HepG2 (cell line): ENCODE data around the gene ANKRD13D. TPM values are rescaled to one million over a fixed set of nuclear protein-coding genes. Genes with fewer than 3 reads are reported as not detected.

ENCODE experiments used
- HOXD1 ChIP-seq: sonication (generic); formaldehyde crosslinking; IDR thresholded peaks from 2 replicates; pipeline ENCODE4 v1.5.0; 2020; ENCODE audit warnings: missing genetic modification reagents
- KDM5A ChIP-seq: fragments of 200-600 bp; sonication (generic); IDR thresholded peaks from 2 replicates; pipeline ENCODE4 v1.7.0; 2018; ENCODE audit warnings: antibody characterized with exemption, mild to moderate bottlenecking, low read length, borderline replicate concordance
- SRF ChIP-seq: IDR thresholded peaks from 2 replicates; pipeline ENCODE4 v1.6.1; 2011; ENCODE audit warnings: mild to moderate bottlenecking, low read depth, low read length, moderate library complexity
- ZNF224 ChIP-seq: sonication (generic); formaldehyde crosslinking; IDR thresholded peaks from 2 replicates; pipeline ENCODE4 v1.5.0; 2020; ENCODE audit warnings: mild to moderate bottlenecking, missing genetic modification reagents
- ZNF335 ChIP-seq: sonication (generic); formaldehyde crosslinking; IDR thresholded peaks from 2 replicates; pipeline ENCODE4 v1.4.0; 2020; ENCODE audit warnings: missing genetic modification reagents
- ZNF431 ChIP-seq: sonication (generic); formaldehyde crosslinking; IDR thresholded peaks from 2 replicates; pipeline ENCODE4 v1.9.0; 2022; ENCODE audit warnings: missing genetic modification reagents, low read depth, mild to moderate bottlenecking, borderline replicate concordance
- ZNF619 ChIP-seq: sonication (generic); formaldehyde crosslinking; IDR thresholded peaks from 2 replicates; pipeline ENCODE4 v1.4.0; 2020; ENCODE audit warnings: mild to moderate bottlenecking, missing genetic modification reagents
- ZNF749 ChIP-seq: sonication (generic); formaldehyde crosslinking; IDR thresholded peaks from 2 replicates; pipeline ENCODE4 v1.8.0; 2022; ENCODE audit warnings: mild to moderate bottlenecking, missing genetic modification reagents, moderate library complexity, borderline replicate concordance
- ZNF781 ChIP-seq: sonication (generic); formaldehyde crosslinking; IDR thresholded peaks from 2 replicates; pipeline ENCODE4 v1.5.1; 2020; ENCODE audit warnings: borderline replicate concordance, mild to moderate bottlenecking, missing genetic modification reagents; ENCODE audit errors: not compliant biosample characterization
- ZNF83 ChIP-seq: sonication (generic); formaldehyde crosslinking; IDR thresholded peaks from 2 replicates; pipeline ENCODE4 v1.4.0; 2020; ENCODE audit warnings: missing genetic modification reagents, mild to moderate bottlenecking, borderline replicate concordance
- ZSCAN31 ChIP-seq: sonication (generic); formaldehyde crosslinking; IDR thresholded peaks from 2 replicates; pipeline ENCODE4 v1.5.0; 2020; ENCODE audit warnings: low read depth, mild to moderate bottlenecking, missing genetic modification reagents
- polyA plus RNA-seq, 8 experiments: library from polyadenylated mRNA; depleted of rRNA in 3 of 8; stranded (reverse) in 7 of 8; unstranded in 1 of 8; fragments of >200 nt; fragmentation: Illumina TruSeq in 4 of 8; extraction: Trizol in 4 of 8; gene quantifications; 2 replicates each; pipeline versions ENCODE4 v1.2.1 to v1.2.3, GENCODE V29; 2011 to 2016; ENCODE audit warnings: low read depth in 4 of 8, missing spikeins in 1 of 8, mixed read lengths in 1 of 8; ENCODE audit not compliant: insufficient read depth in 1 of 8
- total RNA-seq, 5 experiments: library from RNA; depleted of rRNA; stranded (reverse); fragments of >200 nt; fragmentation: Illumina TruSeq; extraction: Trizol; gene quantifications; 2 replicates each; pipeline ENCODE4 v1.2.3, GENCODE V29; 2016; ENCODE audit warnings: low read depth in 1 of 5
- TF ChIP-seq, protein P1 (sequence below), 2 experiments: IDR thresholded peaks; 2 replicates each; pipeline ENCODE4 v1.6.1; 2011 to 2012; ENCODE audit warnings: low read length in 2 of 2, borderline replicate concordance in 1 of 2, low read depth in 1 of 2, mild to moderate bottlenecking in 1 of 2, moderate library complexity in 1 of 2
- TF ChIP-seq, protein P2 (sequence below): sonication (generic); formaldehyde crosslinking; IDR thresholded peaks from 2 replicates; pipeline ENCODE4 v1.5.0; 2020; ENCODE audit warnings: mild to moderate bottlenecking, missing genetic modification reagents, borderline replicate concordance
- TF ChIP-seq, protein P3 (sequence below): sonication (generic); formaldehyde crosslinking; IDR thresholded peaks from 2 replicates; pipeline ENCODE4 v1.4.0; 2020; ENCODE audit warnings: missing genetic modification reagents
- TF ChIP-seq, protein P4 (sequence below): sonication (generic); formaldehyde crosslinking; IDR thresholded peaks from 2 replicates; pipeline ENCODE4 v1.4.0; 2020; ENCODE audit warnings: mild to moderate bottlenecking, missing genetic modification reagents
- TF ChIP-seq, protein P5 (sequence below): sonication (generic); formaldehyde crosslinking; IDR thresholded peaks from 2 replicates; pipeline ENCODE4 v1.4.0; 2020; ENCODE audit warnings: missing genetic modification reagents
- TF ChIP-seq, protein P6 (sequence below): sonication (generic); formaldehyde crosslinking; IDR thresholded peaks from 2 replicates; pipeline ENCODE4 v1.5.1; 2020; ENCODE audit warnings: missing genetic modification reagents, mild to moderate bottlenecking, borderline replicate concordance

ANKRD13D gene
- total and polyA plus RNA-seq, 2 of the 13 experiments (the other 11 are each of a cell fraction or from before 2014, with no cell fraction given), result 18.6 to 27.3 TPM

DNA sequence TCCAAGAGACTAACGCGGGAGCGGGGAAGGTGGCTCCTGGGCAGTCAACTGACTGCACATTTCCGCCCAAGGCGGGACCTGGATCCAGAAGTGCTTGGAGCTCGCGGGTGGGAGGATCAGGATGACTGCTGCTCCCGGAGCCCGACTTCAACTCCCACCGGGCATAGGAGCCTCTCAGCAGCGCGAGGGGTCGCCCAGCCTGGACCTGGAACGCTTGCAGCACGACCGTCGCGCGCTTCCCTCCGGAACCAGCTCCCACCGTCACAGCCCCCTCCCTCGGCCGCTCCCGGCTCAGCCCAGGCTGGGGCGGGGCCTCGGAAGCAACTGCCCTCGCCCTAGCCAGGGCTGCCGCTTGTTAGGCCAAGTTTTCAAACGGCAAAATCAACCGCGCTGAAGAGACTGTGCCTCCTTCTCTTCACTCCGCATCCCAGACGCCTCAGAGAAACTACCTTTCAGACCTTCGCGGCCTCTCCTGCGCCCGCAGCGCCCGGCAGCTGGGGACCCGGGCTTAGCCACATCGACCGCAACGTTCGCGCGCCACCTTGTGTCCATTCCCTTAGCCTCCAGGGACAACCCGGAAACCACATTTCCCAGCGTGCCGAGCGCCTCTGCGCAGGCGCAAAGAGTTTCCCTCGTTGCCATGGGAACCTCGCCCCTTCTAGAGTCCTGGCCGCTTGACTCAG lies 28.2 kb downstream of the ANKRD13D start (continued):
- peak; percentile 81 for TF ChIP-seq ZSCAN31 (CRISPR knock-in tag)
- TF ChIP-seq, protein P1, sequence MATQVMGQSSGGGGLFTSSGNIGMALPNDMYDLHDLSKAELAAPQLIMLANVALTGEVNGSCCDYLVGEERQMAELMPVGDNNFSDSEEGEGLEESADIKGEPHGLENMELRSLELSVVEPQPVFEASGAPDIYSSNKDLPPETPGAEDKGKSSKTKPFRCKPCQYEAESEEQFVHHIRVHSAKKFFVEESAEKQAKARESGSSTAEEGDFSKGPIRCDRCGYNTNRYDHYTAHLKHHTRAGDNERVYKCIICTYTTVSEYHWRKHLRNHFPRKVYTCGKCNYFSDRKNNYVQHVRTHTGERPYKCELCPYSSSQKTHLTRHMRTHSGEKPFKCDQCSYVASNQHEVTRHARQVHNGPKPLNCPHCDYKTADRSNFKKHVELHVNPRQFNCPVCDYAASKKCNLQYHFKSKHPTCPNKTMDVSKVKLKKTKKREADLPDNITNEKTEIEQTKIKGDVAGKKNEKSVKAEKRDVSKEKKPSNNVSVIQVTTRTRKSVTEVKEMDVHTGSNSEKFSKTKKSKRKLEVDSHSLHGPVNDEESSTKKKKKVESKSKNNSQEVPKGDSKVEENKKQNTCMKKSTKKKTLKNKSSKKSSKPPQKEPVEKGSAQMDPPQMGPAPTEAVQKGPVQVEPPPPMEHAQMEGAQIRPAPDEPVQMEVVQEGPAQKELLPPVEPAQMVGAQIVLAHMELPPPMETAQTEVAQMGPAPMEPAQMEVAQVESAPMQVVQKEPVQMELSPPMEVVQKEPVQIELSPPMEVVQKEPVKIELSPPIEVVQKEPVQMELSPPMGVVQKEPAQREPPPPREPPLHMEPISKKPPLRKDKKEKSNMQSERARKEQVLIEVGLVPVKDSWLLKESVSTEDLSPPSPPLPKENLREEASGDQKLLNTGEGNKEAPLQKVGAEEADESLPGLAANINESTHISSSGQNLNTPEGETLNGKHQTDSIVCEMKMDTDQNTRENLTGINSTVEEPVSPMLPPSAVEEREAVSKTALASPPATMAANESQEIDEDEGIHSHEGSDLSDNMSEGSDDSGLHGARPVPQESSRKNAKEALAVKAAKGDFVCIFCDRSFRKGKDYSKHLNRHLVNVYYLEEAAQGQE (IDR thresholded peaks at IDR 0.05; ENCODE audit: borderline replicate concordance in 1 of 2, low read depth in 1 of 2, low read length in 2 of 2), result no peak
- TF ChIP-seq HOXD1, result peak; percentile 83; the same call in 1 of the 2 replicates
- TF ChIP-seq ZNF83, result 0 out of 2 replicates have a peak, but pooled peaks have one; percentile 50
- TF ChIP-seq ZNF431 (CRISPR knock-in tag), result 0 out of 2 replicates have a peak, but pooled peaks have one; percentile 43
- TF ChIP-seq, protein P2, sequence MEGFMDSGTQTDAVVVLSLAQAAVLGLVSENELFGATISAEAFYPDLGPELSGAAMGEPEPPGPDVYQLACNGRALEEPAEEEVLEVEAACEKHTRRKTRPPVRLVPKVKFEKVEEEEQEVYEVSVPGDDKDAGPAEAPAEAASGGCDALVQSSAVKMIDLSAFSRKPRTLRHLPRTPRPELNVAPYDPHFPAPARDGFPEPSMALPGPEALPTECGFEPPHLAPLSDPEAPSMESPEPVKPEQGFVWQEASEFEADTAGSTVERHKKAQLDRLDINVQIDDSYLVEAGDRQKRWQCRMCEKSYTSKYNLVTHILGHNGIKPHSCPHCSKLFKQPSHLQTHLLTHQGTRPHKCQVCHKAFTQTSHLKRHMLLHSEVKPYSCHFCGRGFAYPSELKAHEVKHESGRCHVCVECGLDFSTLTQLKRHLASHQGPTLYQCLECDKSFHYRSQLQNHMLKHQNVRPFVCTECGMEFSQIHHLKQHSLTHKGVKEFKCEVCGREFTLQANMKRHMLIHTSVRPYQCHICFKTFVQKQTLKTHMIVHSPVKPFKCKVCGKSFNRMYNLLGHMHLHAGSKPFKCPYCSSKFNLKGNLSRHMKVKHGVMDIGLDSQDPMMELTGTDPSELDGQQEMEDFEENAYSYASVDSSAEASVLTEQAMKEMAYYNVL (CRISPR knock-in tag), result peak; percentile 67
- TF ChIP-seq, protein P3, sequence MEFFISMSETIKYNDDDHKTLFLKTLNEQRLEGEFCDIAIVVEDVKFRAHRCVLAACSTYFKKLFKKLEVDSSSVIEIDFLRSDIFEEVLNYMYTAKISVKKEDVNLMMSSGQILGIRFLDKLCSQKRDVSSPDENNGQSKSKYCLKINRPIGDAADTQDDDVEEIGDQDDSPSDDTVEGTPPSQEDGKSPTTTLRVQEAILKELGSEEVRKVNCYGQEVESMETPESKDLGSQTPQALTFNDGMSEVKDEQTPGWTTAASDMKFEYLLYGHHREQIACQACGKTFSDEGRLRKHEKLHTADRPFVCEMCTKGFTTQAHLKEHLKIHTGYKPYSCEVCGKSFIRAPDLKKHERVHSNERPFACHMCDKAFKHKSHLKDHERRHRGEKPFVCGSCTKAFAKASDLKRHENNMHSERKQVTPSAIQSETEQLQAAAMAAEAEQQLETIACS, result peak; percentile 40
- peak; percentile 71; the same call in 1 of the 2 replicates for TF ChIP-seq ZNF749
- TF ChIP-seq SRF, result no peak
- peak; percentile 49; the same call in 1 of the 2 replicates for TF ChIP-seq ZNF335 (CRISPR knock-in tag)
- peak; percentile 43; the same call in 1 of the 2 replicates for TF ChIP-seq KDM5A
- TF ChIP-seq, protein P4, sequence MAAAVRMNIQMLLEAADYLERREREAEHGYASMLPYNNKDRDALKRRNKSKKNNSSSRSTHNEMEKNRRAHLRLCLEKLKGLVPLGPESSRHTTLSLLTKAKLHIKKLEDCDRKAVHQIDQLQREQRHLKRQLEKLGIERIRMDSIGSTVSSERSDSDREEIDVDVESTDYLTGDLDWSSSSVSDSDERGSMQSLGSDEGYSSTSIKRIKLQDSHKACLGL, result peak; percentile 75
- TF ChIP-seq ZNF781 (CRISPR knock-in tag), result peak; percentile 41
- TF ChIP-seq, protein P5, sequence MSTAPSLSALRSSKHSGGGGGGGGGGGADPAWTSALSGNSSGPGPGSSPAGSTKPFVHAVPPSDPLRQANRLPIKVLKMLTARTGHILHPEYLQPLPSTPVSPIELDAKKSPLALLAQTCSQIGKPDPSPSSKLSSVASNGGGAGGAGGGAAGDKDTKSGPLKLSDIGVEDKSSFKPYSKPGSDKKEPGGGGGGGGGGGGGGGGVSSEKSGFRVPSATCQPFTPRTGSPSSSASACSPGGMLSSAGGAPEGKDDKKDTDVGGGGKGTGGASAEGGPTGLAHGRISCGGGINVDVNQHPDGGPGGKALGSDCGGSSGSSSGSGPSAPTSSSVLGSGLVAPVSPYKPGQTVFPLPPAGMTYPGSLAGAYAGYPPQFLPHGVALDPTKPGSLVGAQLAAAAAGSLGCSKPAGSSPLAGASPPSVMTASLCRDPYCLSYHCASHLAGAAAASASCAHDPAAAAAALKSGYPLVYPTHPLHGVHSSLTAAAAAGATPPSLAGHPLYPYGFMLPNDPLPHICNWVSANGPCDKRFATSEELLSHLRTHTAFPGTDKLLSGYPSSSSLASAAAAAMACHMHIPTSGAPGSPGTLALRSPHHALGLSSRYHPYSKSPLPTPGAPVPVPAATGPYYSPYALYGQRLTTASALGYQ (CRISPR knock-in tag), result no peak
- TF ChIP-seq ZNF619 (CRISPR knock-in tag), result peak; percentile 83; the same call in 1 of the 2 replicates
- TF ChIP-seq, protein P6, sequence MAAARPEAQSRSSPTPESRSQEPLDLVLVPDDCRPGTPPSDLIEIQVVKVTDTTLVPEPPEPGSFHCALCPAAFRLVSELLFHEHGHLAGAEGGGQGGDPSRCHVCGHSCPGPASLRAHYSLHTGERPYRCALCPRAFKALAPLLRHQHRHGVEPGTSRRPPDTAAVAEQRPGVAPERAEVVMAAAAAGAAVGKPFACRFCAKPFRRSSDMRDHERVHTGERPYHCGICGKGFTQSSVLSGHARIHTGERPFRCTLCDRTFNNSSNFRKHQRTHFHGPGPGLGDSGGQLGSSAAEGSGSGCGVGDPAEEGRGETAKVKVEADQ, result peak; percentile 65; the same call in 1 of the 2 replicates
- peak; percentile 74; the same call in 1 of the 2 replicates for TF ChIP-seq ZNF224 (CRISPR knock-in tag)
